ENCODE measurements around the gene PON1. TPM values are rescaled to one million over a fixed set of nuclear protein-coding genes. Genes with fewer than 3 reads are reported as not detected.

PON1 gene
- total and polyA plus RNA-seq, 2 experiments from 2014 or later: 0.69 to 1.2 TPM

DNA sequence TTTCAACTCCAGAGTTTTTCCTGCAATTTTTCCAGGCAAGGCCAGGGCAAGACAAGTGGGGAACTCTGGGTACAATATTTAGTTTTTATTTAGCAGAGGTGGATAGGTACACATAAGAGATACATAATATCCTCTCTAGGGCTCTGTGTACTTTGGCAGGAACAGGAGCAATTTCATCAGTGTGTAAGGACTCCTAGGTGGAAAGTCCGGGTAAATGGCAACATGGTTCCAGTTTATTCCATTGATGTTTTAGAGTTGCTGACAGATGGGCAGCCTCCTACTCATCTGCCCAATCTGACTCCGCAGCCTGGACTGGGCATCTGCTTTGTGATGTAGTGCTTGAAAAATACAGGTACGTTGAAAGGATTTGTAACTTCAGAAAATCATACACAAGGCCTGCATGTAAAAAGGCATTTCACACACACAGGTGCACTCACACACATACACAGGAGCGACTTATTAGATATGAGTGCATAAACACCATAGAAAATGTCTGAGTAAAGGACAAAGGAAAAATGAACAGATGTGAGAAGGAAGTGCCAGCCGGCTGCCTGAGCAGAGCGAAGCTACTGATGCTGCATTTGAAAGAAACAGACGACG lies 5.7 kb downstream of the PON1 start (continued):
- TF ChIP-seq, protein P1, sequence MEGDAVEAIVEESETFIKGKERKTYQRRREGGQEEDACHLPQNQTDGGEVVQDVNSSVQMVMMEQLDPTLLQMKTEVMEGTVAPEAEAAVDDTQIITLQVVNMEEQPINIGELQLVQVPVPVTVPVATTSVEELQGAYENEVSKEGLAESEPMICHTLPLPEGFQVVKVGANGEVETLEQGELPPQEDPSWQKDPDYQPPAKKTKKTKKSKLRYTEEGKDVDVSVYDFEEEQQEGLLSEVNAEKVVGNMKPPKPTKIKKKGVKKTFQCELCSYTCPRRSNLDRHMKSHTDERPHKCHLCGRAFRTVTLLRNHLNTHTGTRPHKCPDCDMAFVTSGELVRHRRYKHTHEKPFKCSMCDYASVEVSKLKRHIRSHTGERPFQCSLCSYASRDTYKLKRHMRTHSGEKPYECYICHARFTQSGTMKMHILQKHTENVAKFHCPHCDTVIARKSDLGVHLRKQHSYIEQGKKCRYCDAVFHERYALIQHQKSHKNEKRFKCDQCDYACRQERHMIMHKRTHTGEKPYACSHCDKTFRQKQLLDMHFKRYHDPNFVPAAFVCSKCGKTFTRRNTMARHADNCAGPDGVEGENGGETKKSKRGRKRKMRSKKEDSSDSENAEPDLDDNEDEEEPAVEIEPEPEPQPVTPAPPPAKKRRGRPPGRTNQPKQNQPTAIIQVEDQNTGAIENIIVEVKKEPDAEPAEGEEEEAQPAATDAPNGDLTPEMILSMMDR (conservative IDR thresholded peaks at IDR 0.05; ENCODE audit: low read depth in 2 of 2): no peak
- TF ChIP-seq ZNF114 (CRISPR knock-in tag; IDR thresholded peaks at IDR 0.05): no peak
- no peak for TF ChIP-seq JUNB (IDR thresholded peaks at IDR 0.05; ENCODE audit: unreplicated experiment)
- TF ChIP-seq, protein P2, sequence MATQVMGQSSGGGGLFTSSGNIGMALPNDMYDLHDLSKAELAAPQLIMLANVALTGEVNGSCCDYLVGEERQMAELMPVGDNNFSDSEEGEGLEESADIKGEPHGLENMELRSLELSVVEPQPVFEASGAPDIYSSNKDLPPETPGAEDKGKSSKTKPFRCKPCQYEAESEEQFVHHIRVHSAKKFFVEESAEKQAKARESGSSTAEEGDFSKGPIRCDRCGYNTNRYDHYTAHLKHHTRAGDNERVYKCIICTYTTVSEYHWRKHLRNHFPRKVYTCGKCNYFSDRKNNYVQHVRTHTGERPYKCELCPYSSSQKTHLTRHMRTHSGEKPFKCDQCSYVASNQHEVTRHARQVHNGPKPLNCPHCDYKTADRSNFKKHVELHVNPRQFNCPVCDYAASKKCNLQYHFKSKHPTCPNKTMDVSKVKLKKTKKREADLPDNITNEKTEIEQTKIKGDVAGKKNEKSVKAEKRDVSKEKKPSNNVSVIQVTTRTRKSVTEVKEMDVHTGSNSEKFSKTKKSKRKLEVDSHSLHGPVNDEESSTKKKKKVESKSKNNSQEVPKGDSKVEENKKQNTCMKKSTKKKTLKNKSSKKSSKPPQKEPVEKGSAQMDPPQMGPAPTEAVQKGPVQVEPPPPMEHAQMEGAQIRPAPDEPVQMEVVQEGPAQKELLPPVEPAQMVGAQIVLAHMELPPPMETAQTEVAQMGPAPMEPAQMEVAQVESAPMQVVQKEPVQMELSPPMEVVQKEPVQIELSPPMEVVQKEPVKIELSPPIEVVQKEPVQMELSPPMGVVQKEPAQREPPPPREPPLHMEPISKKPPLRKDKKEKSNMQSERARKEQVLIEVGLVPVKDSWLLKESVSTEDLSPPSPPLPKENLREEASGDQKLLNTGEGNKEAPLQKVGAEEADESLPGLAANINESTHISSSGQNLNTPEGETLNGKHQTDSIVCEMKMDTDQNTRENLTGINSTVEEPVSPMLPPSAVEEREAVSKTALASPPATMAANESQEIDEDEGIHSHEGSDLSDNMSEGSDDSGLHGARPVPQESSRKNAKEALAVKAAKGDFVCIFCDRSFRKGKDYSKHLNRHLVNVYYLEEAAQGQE (IDR thresholded peaks at IDR 0.05; ENCODE audit: unreplicated experiment): no peak
- no peak for TF ChIP-seq POLR2AphosphoS5 (IDR thresholded peaks at IDR 0.05; ENCODE audit: low read depth)

GRCh38 chr7:95317966-95318365 lies 6.4 kb downstream of the PON1 start:
- no peaks in the 10 kb centered on the region for H4K20me1 ChIP-seq (replicated peaks; ENCODE audit: insufficient read depth)
- H3K27ac Mint-ChIP-seq: no peak overlapping the region
- H2AFZ ChIP-seq: no peak overlapping the region

More at GRCh38 chr7:95317966-95318365, 6.4 kb downstream of the PON1 start:
- no peaks in the 10 kb centered on the region for H3K36me3 ChIP-seq (ENCODE audit: insufficient read depth)
- TF ChIP-seq STAT1 (IDR thresholded peaks at IDR 0.05; ENCODE audit: unreplicated experiment) (no peak), JUNB (IDR thresholded peaks at IDR 0.05; ENCODE audit: unreplicated experiment) (no peak), ZNF114 (CRISPR knock-in tag; IDR thresholded peaks at IDR 0.05) (no peak), EZH2 (IDR thresholded peaks at IDR 0.05; ENCODE audit: low read depth, unreplicated experiment) (no peak), POLR2AphosphoS5 (IDR thresholded peaks at IDR 0.05; ENCODE audit: low read depth) (no peak)
- TF ChIP-seq, protein P1 (conservative IDR thresholded peaks at IDR 0.05; ENCODE audit: low read depth in 2 of 2): no peak
- H3K9me2 ChIP-seq (ENCODE audit: insufficient read depth): peaks cover 4% of the 10 kb centered on the region; the same call in 1 of the 2 replicates
- Mint-ChIP-seq H3K9me3 (no peaks in the 10 kb centered on the region), H3K27me3 (ENCODE audit: insufficient read depth, low read depth, poor library complexity) (peaks cover 1% of the 10 kb centered on the region), H3K4me1 (peaks cover 2% of the 10 kb centered on the region; the same call in 2 of the 3 replicates), H3K36me3 (ENCODE audit: low read depth) (no peaks in the 10 kb centered on the region), H3K4me3 (no peak overlapping the region)
- no peaks in the 10 kb centered on the region for H3F3A ChIP-seq (replicated peaks; ENCODE audit: low read depth)
- H3K4me3 ChIP-seq: no peak overlapping the region
- no peaks in the 10 kb centered on the region for H3K79me2 ChIP-seq (replicated peaks; ENCODE audit: insufficient read depth)
- H3K27ac ChIP-seq (ENCODE audit: low read depth): no peak overlapping the region
- no peak for DNase-seq (ENCODE audit: low spot score)
- no peaks in the 10 kb centered on the region for H3K4me1 ChIP-seq (ENCODE audit: insufficient read depth)
- no peak overlapping the region for H3K4me2 ChIP-seq
- no peak for ATAC-seq
- no peaks in the 10 kb centered on the region for H3K27me3 ChIP-seq (ENCODE audit: insufficient read depth)
